GM20000 (cell line): ENCODE data around the gene PRSS27.
"Not testable (repeated sequence)": the region's sequence is repeated elsewhere in the genome, so short reads cannot be mapped to it uniquely, and the experiment has no call there.

Experiments used
- DNase-seq: peaks from one replicate; pipeline ENCODE4 v3.0.0; 2012; ENCODE audit warnings: low spot score
- CTCF ChIP-seq: IDR thresholded peaks from 2 replicates; pipeline ENCODE4 v1.5.1; 2012; ENCODE audit warnings: mild to moderate bottlenecking, control low read depth; ENCODE audit errors: extremely low read depth, missing control alignments

The PRSS27 gene

DNA sequence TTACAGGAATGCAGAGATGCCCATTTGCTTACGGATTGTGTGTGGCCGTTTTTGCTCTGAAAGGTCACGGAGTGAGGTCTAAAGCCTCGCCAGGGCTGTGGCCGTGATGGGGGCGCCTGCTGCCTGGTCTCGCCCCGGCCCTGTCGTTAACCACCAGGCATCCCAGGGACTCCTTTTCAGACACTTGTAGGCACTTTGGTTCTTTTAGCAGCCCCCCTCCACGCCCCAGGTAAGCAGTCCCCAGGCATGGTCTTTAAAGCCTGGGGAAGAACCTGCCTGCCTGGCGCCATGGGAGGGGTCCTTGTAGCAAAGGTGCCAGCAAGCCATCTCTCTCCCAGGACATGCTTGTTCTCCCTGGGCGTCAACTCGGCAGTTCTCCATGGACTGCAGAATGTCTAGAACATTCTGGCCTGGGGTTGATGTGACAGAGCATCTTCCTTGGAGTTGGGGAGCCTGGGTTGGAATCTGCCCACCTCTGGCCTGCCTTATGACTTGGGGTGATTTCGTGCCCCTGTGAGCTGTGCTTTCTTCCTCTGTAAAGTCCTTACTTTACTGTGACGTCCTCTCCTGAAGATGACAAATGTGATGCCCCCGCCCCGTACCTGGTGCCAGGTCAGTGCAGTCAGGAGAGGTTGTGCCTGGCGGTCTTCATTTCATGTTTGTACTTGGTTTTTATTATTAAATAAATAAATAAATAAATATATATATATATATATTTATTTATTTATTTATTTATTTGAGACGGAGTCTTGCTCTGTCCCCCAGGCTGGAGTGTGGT is 32.3 kb downstream of the PRSS27 start:
- DNase-seq: no peak

GRCh38 chr16:2686912-2687507 is 33.0 kb downstream of the PRSS27 start:
- no peak for TF ChIP-seq CTCF
- peak; percentile 93 for DNase-seq

More for the DNA sequence above, 32.3 kb downstream of the PRSS27 start:
- no peak for TF ChIP-seq CTCF

GRCh38 chr16:2686075-2686474 is 33.9 kb downstream of the PRSS27 start:
- DNase-seq: not testable (repeated sequence)

DNA sequence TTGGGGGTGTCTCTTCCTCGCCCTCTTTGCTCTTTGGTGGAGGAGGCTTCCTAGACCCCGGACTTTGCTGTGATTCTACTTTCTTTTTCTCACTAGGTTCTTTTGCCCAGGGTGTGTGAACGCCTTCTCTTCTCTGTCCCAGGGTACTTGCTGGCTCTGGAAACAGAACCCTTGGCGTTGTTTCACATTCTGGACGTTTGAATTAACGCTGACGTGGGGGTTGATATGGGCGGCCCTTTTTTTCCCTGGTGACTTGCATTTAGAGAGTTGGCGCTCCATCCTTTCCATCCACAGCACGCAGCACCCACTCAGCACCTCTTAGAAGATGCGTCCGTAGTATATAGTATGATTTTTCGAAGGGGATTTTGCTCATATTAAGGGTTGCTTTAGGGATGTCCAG is 37.0 kb downstream of the PRSS27 start:
- DNase-seq: not testable (repeated sequence)

DNA sequence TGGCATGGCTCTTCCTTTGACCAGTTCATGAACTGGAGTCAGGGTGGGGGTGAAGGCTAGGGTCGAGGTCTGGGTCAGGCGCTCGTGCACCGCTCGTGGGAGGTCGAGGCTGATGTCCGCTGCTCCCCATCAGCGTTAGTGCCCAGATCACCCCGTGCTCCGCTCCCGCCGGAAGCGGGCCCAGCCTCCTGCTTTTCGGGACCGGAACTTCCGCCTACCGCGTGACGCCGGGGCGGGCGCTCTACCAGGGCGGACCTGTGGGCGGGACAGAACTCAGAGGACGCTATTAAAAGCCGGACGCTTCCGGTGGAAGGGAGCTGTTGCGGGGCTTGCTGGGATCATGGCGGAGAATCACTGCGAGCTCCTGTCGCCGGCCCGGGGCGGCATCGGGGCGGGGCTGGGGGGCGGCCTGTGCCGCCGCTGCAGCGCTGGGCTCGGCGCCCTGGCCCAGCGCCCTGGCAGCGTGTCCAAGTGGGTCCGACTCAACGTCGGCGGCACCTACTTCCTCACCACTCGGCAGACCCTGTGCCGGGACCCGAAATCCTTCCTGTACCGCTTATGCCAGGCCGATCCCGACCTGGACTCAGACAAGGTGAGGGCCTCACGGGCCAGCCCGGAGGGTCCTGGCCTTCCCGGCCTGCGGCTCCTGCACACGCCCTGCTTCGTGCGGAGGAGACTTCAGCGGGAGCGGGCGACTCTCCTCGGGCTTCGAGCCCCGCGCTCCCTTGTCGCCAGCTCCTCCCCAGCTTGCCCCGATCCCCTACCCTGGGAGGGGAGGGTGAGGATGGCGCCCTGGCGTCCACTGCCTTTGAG is 37.6 kb downstream of the PRSS27 start, which contains the start of gene KCTD5:
TSS of gene KCTD5 (plus strand) at position 315 of the 813 bp plus-strand sequence. CDS start at position 341, 26 bp downstream.
- peak; percentile 97 for DNase-seq
- no peak for TF ChIP-seq CTCF

- not testable (repeated sequence) for DNase-seq
Measured at GRCh38 chr16:2680360-2680759, 39.7 kb downstream of the PRSS27 start.

GRCh38 chr16:2679902-2680301 is 40.1 kb downstream of the PRSS27 start:
- DNase-seq: not testable (repeated sequence)

- not testable (repeated sequence) for DNase-seq
Measured at GRCh38 chr16:2678206-2678965, 41.6 kb downstream of the PRSS27 start.

- not testable (repeated sequence) for DNase-seq
Measured at GRCh38 chr16:2676937-2677336, 43.1 kb downstream of the PRSS27 start.

DNA sequence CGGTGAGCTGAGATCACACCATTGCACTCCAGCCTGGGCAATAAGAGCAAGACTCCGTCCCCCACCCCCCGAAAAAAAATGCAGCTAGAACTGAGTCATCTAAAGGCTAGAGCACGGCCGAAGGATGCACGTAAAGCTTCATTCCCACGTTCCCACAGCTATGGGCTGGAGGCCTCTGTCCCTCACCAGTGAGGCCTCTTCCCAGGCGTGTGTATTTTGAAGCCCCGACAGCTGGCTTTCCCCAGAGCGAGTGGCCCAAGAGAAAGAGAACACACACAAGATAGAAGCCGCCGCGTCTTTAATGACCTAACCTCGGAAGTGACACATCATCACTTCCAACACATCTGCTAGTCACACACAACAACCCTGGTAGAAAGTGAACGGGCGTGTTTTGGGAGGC is 44.3 kb downstream of the PRSS27 start:
- no peak for DNase-seq
- TF ChIP-seq CTCF: no peak
